Nephron (organoid): ENCODE measurements around the gene COX19.

Source experiments
- H3K27ac Mint-ChIP-seq, 3 experiments: 2 replicates each; pipeline ENCODE4 v1.8.0; 2020; ENCODE audit warnings: mixed read lengths in 3 of 3, mild to moderate bottlenecking in 2 of 3, moderate library complexity in 1 of 3
- H3K27me3 Mint-ChIP-seq: 2 replicates; pipeline ENCODE4 v1.8.0; 2021; ENCODE audit warnings: low read depth, mild to moderate bottlenecking, moderate library complexity, mixed read lengths
- H3K36me3 Mint-ChIP-seq: 2 replicates; pipeline ENCODE4 v1.8.0; 2020; ENCODE audit warnings: low read depth, mixed read lengths
- H3K4me1 Mint-ChIP-seq: 2 replicates; pipeline ENCODE4 v1.8.0; 2020; ENCODE audit warnings: mixed read lengths
- H3K4me3 Mint-ChIP-seq, 3 experiments: 2 replicates each; pipeline ENCODE4 v1.8.0; 2020; ENCODE audit warnings: mild to moderate bottlenecking in 3 of 3, mixed read lengths in 3 of 3, moderate library complexity in 2 of 3
- H3K9me3 Mint-ChIP-seq: 2 replicates; pipeline ENCODE4 v1.8.0; 2020; ENCODE audit warnings: mixed read lengths
- TF ChIP-seq, protein P1 (sequence below), 3 experiments: fragments of 200-600 bp; sonication (generic); IDR thresholded peaks; one replicate each; pipeline ENCODE4 v1.5.0; 2021; ENCODE audit warnings: antibody characterized with exemption in 3 of 3; ENCODE audit not compliant: unreplicated experiment in 3 of 3

Gene COX19

DNA sequence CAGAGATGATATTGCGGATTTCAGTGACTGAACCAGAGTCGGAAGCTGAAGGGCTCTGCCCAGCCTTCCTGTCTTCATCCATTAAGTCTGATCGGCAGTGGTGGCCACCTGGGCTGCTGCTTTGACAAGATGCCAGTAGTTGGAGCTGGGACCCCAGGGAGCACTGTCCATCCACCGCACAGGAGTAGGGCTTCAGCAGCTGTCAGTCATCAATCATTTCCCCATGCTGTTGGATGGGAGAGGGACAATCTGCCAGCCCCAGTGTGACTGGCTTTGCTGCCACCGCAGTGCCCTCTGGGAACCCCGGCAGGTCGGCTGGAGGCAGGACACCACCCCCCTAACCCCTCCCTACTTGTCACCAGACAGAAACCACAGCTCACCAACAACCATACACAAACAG is 46.0 kb upstream of the COX19 start:
- Mint-ChIP-seq H3K27me3 (peaks cover 6% of the 10 kb centered on the region), H3K4me1 (peaks cover 18% of the 10 kb centered on the region), H3K36me3 (peaks cover 28% of the 10 kb centered on the region), H3K4me3 (no peak overlapping the region), H3K9me3 (no peaks in the 10 kb centered on the region), H3K27ac (no peak overlapping the region)
- TF ChIP-seq, protein P1, sequence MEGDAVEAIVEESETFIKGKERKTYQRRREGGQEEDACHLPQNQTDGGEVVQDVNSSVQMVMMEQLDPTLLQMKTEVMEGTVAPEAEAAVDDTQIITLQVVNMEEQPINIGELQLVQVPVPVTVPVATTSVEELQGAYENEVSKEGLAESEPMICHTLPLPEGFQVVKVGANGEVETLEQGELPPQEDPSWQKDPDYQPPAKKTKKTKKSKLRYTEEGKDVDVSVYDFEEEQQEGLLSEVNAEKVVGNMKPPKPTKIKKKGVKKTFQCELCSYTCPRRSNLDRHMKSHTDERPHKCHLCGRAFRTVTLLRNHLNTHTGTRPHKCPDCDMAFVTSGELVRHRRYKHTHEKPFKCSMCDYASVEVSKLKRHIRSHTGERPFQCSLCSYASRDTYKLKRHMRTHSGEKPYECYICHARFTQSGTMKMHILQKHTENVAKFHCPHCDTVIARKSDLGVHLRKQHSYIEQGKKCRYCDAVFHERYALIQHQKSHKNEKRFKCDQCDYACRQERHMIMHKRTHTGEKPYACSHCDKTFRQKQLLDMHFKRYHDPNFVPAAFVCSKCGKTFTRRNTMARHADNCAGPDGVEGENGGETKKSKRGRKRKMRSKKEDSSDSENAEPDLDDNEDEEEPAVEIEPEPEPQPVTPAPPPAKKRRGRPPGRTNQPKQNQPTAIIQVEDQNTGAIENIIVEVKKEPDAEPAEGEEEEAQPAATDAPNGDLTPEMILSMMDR (IDR thresholded peaks at IDR 0.05; ENCODE audit: unreplicated experiment in 3 of 3), result no peak

GRCh38 chr7:1020849-1021251 is 45.5 kb upstream of the COX19 start:
- Mint-ChIP-seq H3K9me3 (no peaks in the 10 kb centered on the region), H3K27ac (no peak overlapping the region), H3K4me1 (peaks cover 12% of the 10 kb centered on the region), H3K27me3 (peaks cover 6% of the 10 kb centered on the region), H3K36me3 (peaks cover 25% of the 10 kb centered on the region), H3K4me3 (no peak overlapping the region)
- TF ChIP-seq, protein P1 (IDR thresholded peaks at IDR 0.05; ENCODE audit: unreplicated experiment in 3 of 3), result no peak

DNA sequence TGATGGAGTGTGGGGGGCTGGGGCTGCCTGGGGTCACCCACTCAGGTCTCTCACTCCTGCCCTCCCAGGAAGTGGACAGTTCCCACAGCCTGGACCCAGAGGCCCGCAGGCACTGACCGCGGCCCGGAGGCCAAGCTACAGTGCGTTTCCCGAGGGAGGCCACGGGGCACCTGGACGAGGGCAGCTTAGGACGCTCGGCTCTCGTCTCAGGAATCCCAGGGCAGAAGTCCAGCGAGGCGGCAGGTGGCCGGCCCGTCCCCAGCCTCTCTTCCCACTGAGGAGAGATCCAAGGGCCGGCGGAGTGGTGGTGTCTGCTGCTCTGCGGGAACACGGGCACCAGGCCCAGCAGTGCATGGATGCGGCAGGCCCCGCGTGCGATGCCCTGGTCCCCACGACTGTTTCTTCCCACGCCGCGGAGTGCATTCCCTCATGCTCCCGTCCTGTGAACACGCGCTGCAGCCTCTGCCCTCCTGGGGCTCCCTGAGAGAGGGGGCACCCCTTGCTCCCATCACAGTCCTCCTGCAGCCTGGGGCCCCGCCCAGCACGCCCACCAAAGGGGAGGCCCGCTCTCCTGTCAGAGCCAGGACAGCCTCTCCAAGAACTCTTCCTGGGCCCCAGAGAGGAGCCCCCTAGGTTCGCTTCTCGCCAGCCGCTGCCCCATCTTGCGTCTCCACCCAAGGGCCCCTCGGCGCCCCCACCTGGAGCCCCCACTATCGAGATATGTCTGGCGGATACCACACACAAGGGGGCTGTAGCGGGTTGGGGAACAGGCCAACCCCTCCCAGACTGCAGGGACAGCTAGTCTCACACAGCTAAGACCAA is 44.7 kb upstream of the COX19 start:
- Mint-ChIP-seq H3K27me3 (peaks cover 6% of the 10 kb centered on the region), H3K4me3 (no peak overlapping the region), H3K9me3 (no peaks in the 10 kb centered on the region), H3K36me3 (peaks cover 25% of the 10 kb centered on the region), H3K4me1 (peaks cover 12% of the 10 kb centered on the region), H3K27ac (no peak overlapping the region)
- TF ChIP-seq, protein P1 (IDR thresholded peaks at IDR 0.05; ENCODE audit: unreplicated experiment in 3 of 3), result no peak

GRCh38 chr7:1019255-1019785 is 44.0 kb upstream of the COX19 start:
- Mint-ChIP-seq H3K4me1 (peaks cover 7% of the 10 kb centered on the region), H3K4me3 (no peak overlapping the region), H3K27me3 (peaks cover 6% of the 10 kb centered on the region), H3K36me3 (peaks cover 25% of the 10 kb centered on the region), H3K27ac (no peak overlapping the region), H3K9me3 (no peaks in the 10 kb centered on the region)
- TF ChIP-seq, protein P1 (IDR thresholded peaks at IDR 0.05; ENCODE audit: unreplicated experiment in 3 of 3), result no peak

DNA sequence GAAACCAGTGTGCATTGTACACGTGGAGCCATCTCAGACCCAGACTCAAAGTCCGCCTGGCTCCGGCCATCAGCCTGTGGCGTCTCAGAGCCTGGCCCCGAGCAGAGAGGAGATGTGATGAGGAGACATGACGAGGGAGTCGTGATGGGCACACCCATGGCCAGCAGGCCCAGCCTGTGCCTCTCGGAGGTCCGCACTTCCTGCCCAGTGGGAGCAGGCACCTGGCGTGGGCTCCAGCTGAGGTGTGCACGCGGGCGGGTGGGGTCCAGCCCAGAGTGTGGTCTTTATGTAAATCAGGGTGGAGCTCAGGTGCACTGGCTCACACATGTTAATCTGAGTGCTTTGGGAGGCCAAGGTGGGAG is 43.0 kb upstream of the COX19 start:
- no peaks in the 10 kb centered on the region for H3K9me3 Mint-ChIP-seq
- no peak overlapping the region for H3K27ac Mint-ChIP-seq
- peaks cover 21% of the 10 kb centered on the region for H3K36me3 Mint-ChIP-seq
- TF ChIP-seq, protein P1 (IDR thresholded peaks at IDR 0.05; ENCODE audit: unreplicated experiment in 3 of 3), result no peak
- H3K27me3 Mint-ChIP-seq, result peaks cover 6% of the 10 kb centered on the region
- H3K4me1 Mint-ChIP-seq, result peaks cover 10% of the 10 kb centered on the region
- no peak overlapping the region for H3K4me3 Mint-ChIP-seq
